22Rv1 (cell line): ENCODE data around the gene ANKS6.

Source experiments
- H3K27ac ChIP-seq: fragments of 450-650 bp; 2 replicates; pipeline ENCODE4 v1.5.1; 2017
- ZFX ChIP-seq: fragments of 450-650 bp; IDR thresholded peaks from 2 replicates; pipeline ENCODE4 v1.6.1; 2017; ENCODE audit warnings: antibody characterized with exemption, borderline replicate concordance
- TF ChIP-seq, protein P1 (sequence below): fragments of 450-650 bp; IDR thresholded peaks from 2 replicates; pipeline ENCODE4 v1.5.1; 2017; ENCODE audit warnings: mild to moderate bottlenecking

Gene ANKS6

DNA sequence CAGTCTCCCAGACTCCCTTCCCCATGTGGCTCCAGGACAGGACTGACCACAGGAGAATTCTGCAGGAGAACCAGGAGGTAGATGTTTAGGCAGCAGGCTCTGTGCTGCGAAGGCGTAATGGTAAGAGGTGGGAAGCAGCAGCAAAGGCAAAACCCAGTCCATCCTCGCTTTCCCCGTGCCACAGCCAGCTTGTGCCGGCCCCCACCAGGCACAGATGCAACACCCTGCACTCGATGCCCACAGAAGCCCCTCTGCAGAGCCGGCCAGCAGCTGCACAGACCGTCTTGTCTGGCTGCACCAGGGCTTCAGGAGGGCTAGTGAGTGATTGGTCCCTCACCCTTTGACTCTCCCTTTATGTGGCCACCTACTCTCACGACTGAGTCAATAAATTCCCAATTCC, 28.0 kb downstream of the ANKS6 start:
- H3K27ac ChIP-seq: no peak overlapping the region
- TF ChIP-seq ZFX: no peak
- TF ChIP-seq, protein P1, sequence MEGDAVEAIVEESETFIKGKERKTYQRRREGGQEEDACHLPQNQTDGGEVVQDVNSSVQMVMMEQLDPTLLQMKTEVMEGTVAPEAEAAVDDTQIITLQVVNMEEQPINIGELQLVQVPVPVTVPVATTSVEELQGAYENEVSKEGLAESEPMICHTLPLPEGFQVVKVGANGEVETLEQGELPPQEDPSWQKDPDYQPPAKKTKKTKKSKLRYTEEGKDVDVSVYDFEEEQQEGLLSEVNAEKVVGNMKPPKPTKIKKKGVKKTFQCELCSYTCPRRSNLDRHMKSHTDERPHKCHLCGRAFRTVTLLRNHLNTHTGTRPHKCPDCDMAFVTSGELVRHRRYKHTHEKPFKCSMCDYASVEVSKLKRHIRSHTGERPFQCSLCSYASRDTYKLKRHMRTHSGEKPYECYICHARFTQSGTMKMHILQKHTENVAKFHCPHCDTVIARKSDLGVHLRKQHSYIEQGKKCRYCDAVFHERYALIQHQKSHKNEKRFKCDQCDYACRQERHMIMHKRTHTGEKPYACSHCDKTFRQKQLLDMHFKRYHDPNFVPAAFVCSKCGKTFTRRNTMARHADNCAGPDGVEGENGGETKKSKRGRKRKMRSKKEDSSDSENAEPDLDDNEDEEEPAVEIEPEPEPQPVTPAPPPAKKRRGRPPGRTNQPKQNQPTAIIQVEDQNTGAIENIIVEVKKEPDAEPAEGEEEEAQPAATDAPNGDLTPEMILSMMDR: no peak

DNA sequence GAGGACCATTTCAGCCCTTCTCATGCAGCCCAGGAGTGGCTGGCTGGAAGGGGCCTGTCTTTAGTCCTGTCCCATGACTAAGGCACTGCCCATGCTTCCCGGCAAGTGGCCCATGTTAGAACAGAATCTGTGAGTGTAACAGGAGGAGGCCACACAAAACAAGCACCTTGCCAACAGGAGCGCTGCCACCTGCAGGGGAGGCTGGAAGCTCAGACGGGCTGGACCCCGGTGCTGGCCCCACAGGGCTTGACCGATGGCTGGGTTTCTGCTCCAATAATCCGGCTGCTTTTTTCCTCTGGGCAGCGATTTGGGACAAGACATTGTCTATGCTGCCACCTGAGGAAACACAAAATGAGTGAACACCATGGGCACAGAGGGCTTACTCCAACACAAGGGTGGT, 28.4 kb downstream of the ANKS6 start:
- no peak overlapping the region for H3K27ac ChIP-seq
- TF ChIP-seq ZFX: no peak
- TF ChIP-seq, protein P1: no peak

DNA sequence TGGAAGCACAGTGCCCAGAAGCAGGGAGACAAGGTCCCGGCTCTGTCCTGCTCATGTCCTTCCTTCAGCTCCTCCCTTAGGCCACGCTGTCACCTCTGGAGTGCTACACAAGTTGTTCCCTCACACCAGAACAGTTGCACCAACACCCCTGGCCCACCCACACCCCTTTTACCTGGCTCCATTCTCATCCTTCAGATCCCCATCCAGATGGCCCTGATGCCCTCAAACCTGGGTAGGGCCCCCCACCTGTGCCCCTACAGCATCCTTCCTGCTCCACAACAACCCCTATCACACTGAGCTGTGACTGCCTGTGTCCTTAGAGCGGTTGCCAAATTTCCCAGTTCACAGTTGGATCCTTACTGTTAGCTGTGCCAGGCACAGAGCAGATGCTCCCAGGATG, 29.2 kb downstream of the ANKS6 start:
- no peak overlapping the region for H3K27ac ChIP-seq
- TF ChIP-seq ZFX: no peak
- TF ChIP-seq, protein P1: no peak

DNA sequence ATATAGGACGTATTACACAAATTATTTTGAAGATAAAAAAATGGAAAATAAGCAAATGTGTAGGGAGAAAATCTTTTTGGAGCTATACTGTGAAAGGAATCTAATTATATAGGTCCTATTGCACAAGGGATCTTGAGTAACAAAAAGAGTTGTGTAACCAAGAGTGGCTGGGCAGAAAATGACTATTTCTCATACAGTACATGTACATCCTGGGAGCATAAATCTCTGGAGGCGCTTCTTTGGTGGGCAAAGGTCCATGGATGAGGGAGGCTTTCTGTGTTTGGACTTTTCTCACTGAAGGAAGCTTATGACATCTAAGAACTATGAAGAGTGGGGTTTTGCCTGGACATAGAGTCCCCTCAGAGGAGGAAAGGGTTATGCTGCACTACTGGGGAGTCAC, 29.8 kb downstream of the ANKS6 start:
- no peak overlapping the region for H3K27ac ChIP-seq
- TF ChIP-seq ZFX: no peak
- TF ChIP-seq, protein P1: no peak

DNA sequence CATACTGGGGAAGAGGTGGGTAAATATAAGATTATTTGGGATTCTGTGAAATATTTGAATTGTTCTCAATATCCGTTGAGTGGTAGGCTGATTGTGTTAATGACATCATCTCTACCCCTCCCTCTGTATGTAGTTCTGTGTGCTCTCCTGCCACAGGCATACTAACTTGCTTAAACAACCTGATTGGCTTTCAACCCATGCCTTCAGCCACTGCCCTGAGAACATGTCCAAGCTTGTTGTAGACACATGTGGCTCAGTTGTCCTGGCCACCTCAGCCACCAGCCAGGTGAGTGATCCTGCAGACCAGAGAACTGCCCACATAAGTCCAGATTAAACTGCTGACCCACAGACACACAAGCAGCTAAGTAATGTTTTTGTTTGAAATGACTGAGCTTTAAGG, 31.1 kb downstream of the ANKS6 start:
- TF ChIP-seq, protein P1: no peak
- no peak for TF ChIP-seq ZFX
- H3K27ac ChIP-seq: no peak overlapping the region

DNA sequence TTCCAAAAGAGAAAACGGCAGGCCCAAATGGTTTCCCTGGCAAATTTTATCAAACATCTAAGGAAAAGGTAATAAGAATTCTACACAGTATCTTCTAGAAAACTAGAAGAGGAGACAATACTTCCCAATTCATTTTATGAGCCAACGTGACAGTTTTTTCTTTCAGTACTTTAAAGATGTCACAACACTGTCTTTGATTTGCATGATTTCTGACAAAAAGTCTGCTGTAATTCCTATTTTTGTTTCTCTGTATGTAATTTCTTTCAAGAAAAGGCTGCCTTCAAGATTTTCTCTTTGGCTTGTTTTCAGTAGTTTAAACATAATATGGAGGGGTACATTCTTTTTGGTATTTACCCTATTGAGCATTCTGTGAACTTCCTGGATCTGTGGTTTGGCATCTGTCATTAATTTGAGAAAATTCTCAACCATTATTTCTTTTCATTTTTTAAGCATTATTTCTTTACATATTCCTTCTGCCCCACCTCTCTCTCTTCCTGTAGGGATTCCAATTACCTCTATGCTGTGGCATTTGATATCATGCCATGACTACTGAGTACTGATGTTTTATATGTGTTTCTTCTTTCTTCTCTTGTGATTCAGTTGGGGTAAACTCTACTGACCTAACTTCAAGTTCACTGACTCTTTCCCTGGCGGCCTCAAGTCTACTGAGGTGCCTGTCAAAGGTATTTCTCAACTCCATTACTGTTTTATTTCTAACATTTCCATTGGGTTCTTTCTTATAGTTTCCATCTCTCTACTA, 32.2 kb downstream of the ANKS6 start:
- H3K27ac ChIP-seq: no peak overlapping the region

DNA sequence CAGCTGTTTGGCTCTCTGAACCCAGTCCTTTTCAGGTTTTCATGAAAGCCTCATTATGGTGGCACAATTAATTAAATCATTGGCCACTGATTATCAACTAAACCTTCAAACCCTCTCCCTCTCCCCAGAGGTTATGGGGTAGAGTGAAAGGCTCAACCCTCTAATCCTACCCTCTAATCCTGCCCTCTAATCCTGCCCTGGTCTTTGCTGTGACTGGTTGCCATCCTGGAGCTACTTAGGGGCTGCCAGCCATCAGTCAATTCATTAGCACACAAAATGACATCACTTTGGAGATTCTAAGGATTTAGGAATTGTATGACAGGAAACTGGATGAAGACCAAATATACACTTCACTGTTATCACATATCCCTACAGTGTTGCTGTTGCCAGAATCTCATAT, 36.1 kb downstream of the ANKS6 start:
- TF ChIP-seq, protein P1: no peak
- no peak for TF ChIP-seq ZFX

More for the DNA sequence above, 32.2 kb downstream of the ANKS6 start:
- TF ChIP-seq, protein P1: no peak
- TF ChIP-seq ZFX: no peak

More for the DNA sequence above, 36.1 kb downstream of the ANKS6 start:
- no peak overlapping the region for H3K27ac ChIP-seq
